NCI-H2107 treated with DMSO at 0.1 percent for 48 hours (cell line): Measurements from ENCODE around the gene FAM217A.

Experiments
- DNase-seq: peaks from one replicate; lab custom pipeline; 2025; ENCODE audit not compliant: unreplicated experiment; lab: John Stamatoyannopoulos, UW

Gene FAM217A

GRCh38 chr6:4088704-4089103 lies 9.8 kb upstream of the FAM217A start:
- no peak for DNase-seq

DNA sequence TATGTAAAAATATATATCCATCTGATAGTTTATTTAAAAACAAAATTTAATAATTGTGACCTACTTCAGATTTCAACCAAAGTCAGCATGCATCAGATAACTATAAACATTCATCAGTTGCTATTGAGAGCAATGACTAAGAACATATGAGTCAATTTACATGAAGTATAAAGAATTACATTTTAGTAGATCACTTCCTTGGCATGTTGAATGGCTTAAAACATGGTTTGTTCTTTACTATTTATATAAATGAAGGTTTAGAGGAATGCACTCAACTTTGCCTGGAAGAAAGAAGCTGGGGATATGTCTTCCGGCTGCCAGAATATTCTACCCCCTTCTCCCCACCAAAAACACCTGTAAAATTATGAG lies 6.4 kb upstream of the FAM217A start:
- no peak for DNase-seq

DNA sequence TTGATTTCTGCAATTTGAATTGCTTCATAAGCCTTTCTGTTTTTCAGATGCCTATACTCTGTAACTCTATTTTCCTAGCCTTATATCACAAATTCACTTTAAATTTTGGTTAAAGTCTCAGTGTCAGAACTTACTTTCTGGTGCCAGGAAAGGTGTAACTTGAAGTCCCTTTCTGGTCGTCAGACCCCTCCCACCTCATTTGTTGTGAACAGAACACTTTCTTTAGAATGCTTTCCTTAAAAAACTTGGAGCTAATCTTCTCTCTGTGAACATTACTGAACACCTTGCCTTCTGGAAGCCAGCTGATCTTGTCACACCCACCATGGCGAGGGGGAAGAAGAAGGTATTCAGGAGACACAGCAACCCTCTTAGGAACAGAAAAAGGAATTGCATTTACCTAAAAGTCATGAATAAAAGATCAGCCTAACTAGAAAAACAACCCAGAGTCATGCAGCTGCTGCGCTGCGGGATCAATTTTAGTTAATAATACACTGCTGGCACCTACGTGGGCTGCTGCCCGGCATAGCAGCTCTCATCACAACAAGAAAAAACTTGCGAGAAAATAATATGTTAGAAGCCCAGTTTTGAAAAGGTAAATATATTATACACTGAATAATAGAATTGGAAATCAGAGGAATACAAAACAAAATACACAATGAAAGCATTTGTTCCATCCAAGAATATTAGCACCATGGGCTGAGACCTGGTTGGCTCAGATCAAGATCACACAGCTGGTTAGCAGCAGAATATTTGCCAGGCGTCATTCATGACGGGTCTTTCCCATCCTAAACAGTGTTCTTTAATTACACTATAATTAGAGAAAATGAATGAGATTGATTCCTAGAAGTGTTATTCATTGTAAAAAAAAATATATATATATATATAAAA lies 5.8 kb upstream of the FAM217A start:
- DNase-seq = no peak

DNA sequence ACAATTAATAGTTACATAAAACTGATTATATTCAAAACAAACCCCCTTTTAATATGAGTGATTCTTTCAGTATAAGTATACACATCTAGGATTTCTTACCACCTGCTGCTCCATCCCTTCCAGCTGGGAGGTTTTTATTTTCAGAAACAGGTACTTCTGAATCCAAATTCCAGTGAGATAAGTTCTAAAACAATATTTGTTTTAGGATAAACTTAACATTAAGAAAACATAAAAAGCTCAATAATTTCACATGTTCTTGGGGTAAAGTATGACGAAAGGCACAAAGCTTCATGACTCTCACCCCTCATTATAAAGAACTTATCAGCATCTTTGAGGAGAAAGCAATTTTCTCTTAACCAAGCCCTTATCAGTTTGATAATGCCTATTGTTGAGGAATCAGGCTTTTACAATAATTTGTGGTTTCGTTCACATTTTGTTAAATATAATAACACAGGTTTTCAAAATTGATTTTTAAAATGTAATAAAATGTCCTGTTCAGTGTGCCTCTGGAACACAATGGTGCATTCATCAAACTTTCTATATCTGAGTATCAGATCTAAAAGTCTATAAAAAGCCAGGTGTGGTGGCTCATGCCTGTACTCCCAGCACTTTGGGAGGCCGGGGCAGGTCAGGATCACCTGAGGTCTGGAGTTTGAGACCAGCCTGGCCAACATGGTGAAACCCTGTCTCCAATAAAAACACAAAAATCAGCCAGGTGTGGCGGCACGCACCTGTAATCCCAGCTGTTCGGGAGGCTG lies 4.3 kb downstream of the FAM217A start:
- no peak for DNase-seq

DNA sequence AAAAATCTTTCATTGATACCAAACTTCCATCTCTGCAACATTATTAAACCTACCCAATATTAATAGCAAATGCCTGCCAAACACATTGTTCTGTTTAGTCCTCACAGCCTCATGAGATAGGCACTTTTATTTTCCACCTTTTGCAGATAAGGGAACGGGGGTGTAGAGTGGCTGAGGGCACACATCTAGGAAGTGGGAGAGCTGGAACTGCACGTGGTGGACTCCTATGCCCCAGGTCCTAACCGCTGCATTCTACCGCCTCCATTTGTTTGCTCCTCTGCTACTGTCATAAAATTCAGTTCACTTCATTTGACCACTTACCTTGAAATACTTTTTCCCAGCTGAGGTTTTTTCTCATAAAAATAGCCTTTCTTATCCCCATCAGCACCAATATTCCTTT lies 7.6 kb downstream of the FAM217A start:
- DNase-seq = no peak

DNA sequence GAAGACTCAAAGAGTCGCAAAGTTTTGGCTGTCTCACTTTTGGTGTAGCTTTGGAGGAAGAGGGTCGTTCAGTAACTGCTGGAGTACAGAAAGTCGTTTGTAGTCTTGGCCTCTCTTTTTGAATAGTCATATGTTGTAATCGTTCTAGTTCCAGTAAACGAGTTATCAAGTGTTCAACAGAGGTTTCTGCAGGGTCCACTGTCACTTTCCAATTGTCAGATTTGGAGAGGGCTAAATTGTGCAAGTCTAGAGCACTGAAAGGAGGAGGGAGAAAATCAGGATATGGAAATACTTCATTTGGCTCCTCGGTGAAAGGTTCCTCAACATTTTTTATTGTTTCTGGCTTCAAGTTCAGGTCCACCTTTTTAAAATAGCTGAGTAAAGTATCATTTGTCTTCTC lies 9.7 kb downstream of the FAM217A start:
- no peak for DNase-seq

DNA sequence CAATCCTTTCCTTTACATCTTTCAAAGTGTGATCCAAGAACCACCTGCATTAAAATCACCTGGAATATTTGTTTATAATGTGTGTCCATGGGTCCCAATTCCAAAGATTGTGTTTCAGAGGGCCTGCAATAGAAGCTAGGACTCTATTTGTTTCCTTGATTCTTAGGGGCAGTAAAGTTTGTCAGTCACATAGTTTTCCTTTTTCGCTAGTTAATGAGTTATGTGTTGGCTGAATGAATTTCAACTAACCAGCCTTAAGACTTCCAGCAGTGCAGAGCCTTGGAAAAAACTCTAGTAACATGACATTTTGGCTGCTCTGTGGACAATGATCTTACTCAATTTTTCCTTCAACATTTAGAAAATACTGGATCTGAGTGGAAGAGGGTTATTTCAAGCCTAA lies 11.3 kb downstream of the FAM217A start:
- DNase-seq = no peak

GRCh38 chr6:4066029-4066755 lies 12.7 kb downstream of the FAM217A start:
- no peak for DNase-seq

DNA sequence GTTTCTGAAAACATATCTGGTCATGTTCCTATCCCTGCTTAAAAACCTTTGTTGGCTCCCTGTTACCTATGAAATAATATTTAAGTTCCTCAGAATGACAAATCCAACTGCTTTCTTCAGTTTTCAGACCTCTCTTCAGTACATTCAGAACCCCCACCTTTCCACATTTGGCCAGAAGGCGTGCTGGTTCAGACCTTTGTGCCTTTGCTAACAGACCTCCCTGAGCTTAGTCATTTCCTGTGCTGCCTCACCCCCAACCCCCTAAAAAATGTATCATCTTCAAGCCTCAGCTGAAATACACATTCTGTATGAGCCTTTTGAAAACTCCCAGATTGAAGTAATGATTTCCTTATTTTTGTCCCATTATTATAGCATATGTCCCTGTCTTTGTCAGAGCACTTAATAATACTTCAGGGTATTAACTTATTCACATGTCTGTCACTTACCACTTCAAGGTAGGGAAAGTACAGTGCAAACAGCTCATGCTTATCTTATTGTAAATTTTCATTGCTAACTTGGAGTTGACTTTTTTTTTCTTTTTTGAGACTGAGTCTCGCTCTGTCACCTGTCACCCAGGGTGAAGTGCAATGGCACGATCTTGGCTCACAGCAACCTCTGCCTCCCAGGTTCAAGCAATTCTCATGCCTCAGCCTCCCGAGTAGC lies 19.7 kb downstream of the FAM217A start:
- DNase-seq = no peak

DNA sequence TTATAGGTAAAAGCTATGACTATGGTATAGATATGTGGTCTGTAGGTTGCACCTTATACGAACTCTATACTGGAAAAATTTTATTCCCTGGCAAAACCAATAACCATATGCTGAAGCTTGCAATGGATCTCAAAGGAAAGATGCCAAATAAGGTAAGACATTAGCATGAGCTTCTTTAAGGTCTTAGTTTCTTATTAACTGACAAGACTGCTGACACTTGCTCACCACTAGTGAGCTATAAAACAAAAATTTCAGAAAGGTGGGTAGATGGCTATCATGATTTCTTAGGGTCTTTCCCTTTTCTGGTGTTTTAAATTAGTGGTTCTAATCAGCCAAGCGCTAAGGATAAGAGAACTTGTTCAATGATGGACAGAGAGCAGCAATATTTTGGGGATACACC lies 21.9 kb downstream of the FAM217A start:
- DNase-seq = no peak

- DNase-seq = peak; percentile 2
Measured at GRCh38 chr6:4055420-4056041, 23.4 kb downstream of the FAM217A start.

DNA sequence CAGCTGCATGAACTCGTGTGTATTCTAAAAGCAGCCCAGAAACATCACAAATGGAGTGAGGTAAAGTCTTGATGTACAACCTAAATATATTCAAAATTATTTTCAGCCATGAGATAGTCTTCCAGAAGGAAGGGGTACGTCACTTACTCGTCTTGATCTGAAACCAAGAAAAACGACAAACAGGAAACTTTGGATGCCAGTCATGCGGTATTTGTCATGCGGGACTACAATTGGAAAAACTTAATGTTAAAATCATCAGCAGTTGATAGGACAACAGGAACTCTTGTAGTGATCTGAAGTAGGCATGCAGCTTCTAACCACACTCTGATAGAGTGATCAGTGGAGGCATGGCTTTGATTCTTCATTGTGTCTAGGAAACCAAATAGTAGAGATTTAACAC lies 29.7 kb downstream of the FAM217A start:
- DNase-seq = no peak

GRCh38 chr6:4041480-4041879 lies 37.5 kb downstream of the FAM217A start:
- DNase-seq = no peak

GRCh38 chr6:4039348-4039747 lies 39.6 kb downstream of the FAM217A start:
- no peak for DNase-seq

DNA sequence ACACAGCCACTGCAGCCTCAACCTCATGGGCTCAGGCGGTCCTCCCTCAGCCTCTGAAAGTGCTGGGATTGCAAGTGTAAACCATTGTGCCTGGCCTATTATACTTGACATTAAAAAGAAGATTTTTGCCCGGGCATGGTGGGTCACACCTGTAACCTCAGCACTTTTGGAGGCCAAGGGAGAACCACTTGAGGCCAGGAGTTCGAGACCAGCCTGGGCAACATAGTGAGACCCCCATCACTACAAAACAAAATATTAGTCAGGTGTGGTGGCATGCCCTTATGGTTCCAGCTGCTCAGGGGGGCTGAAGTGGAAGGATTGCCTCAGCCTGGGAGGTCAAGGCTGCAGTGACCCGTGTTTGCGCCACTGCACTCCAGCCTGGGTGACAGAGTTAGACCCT lies 42.4 kb downstream of the FAM217A start:
- no peak for DNase-seq

- no peak for DNase-seq
Measured at GRCh38 chr6:4032475-4032874, 46.5 kb downstream of the FAM217A start.

DNA sequence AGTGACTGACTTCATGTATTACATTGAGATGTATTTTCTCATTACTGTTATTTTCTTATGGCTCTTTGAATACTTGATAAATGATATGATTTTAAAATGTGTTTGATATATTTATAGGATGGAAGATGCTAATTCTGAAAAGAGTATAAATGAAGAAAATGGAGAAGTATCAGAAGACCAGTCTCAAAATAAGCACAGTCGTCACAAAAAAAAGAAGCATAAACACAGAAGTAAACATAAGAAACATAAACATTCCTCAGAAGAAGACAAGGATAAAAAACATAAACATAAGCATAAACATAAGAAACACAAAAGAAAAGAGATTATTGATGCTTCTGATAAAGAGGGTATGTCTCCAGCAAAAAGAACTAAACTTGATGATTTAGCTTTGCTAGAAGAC lies 47.5 kb downstream of the FAM217A start:
- DNase-seq = no peak

- DNase-seq = no peak
Measured at GRCh38 chr6:4030669-4031068, 48.3 kb downstream of the FAM217A start.

DNA sequence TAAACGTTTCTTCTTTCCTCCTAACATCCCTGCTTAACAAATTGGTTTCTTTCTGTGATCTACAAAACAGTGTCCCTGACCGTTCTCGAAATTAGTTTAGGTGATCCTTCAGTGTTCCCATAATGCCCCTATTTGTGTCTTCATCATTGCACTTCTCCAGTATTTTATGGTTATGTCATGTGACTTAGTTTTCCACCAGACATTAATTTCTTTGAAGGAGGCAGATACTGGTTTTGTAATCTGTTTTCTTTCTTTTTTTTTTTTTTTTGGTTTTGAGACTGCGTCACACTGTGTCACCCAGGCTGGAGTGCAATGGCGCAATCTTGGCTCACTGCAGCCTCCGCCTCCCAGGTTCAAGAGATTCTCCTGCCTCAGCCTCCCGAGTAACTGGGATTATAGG lies 49.2 kb downstream of the FAM217A start:
- no peak for DNase-seq

DNA sequence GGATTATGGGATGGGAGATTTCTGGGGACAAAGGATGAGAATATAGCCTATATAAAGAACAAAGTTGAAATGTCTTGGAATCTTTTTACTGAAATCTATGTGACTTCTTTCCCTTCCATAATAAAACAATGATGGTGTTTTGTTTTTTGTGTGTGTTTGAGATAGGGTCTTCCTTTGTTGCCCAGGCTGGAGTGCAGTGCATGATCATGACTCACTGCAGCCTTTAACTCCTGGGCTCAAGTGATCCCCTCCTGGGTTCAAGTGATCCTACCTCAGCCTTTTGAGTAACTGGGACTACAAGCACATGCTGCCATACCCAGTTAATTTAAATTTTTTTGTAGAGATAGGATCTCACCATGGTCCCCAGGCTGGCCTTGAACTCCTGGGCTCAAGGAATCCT lies 50.9 kb downstream of the FAM217A start:
- no peak for DNase-seq

DNA sequence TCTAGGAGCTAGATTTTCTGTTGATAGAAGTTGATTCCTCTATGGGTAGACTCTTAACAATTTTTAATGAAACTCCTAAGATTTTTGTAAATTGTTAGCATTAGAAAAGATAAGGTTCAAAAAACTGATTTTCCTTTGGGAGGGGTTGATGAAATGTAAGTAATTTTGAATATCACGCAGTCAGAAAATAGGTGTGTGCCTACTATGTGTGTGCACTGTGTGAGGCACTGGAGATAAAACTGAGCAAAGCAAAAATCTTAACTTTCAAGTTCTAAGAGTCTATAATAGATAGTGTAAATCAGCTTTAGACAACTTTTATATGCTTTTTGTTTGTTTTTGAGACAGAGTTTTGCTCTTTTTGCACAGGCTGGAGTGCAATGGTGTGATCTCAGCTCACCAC lies 53.3 kb downstream of the FAM217A start:
- DNase-seq = no peak
